H54 (cell line): Measurements from ENCODE around the gene XKR7.

Experiments
- DNase-seq: peaks from one replicate; pipeline ENCODE4 v3.0.0; 2011; ENCODE audit warnings: low spot score, mixed read lengths; ENCODE audit not compliant: insufficient read length
- FAIRE-seq: peaks from 3 replicates; lab custom pipeline; 2011; peaks lifted over from hg19 to GRCh38; lab: Jason Lieb, UNC
- POLR2A ChIP-seq: IDR thresholded peaks from 2 replicates; pipeline ENCODE4 v1.6.1; 2011; ENCODE audit warnings: low read depth, mild to moderate bottlenecking, low read length

XKR7 gene

DNA sequence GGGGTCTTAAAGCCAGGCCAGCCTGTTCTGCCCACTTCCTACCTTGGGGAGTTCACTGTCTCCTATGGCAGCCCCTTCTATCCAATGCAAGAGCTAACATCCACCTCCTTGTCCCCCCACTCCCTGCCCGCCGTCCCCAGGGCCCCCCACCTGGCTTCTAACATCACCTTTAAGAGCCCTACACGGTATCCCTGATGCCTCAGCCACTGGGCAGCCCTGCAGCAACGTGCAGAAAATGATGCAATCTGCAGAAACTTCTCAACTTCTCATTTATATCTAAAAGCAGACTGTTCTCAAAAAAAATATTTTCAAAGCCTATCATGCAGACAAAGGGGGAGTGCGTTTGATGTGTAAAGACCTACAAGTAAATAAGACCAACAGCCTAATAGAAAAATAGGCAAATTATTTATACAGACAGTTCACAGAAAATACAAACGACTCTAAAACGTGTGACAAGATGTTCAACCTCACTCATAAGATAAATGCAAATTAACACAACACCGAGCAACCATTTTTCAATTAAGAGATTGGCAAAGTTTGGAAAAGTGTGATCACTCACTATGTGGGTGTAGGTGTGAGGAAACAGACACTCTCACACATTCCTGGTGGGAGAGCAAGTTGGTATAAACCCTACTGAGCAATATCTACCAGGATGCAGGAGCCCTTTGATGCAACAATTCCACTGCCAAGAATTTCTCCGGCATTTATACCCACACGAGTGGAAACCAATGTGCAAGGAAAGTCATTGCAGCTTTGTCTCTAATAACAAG, 69.0 kb downstream of the XKR7 start:
- FAIRE-seq: no peak
- no peak for TF ChIP-seq POLR2A
- no peak for DNase-seq

DNA sequence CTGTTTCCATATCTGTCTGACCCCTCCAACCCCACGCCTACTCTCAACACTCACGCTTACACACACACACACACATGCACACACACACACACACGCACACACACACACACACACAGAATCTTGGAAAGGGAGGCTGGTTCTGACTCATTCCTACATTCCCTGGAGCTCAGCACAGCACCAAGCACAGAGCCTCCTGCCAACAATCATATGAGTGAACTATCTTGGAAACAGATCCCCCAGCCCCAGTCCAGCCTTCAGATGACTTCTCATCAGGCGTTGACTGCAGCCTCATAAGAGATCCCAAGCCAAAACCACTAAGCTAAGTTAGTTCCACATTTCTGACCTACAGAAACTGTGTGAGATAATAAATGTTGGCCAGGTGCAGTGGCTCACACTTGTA, 70.0 kb downstream of the XKR7 start:
- no peak for DNase-seq
- TF ChIP-seq POLR2A: no peak

DNA sequence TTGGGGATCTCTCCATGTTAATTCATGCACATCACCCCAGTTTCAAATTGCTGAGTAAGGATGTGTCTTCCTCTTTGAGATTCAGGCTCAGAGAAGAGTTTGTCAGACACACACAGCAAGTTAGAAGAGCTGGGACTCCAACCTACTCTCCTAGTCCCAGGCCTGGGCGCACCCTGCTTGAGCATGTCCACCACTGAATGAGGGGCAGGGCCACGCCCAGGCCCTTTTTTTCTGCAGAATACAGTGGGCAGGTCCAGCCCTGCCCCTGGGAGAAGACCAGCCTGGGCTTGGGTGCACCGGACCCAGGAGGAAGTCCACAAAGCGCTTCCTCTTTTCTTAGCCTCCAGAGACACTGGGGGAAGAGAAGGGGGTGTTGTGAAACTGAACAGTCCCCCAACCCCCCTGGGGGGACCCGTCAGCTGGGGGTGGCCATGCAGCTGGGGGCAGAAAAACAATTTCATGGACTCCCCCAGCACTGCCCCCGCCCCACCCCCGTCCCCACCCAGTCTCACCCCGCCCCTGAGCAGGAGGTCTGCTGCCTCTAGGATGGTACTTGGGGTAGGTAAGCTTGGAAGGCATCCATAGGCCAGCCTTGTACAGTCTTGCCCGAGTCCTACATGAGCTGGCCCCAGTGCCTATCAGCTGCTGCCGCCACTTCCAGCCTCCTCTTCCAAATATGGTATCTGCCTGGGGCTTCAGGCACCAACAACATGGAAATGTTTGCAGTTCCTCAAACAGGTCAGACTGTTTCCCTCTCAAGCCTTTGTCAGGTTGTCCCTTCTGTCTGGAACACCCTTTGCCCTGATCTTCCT, 72.4 kb downstream of the XKR7 start:
- DNase-seq: no peak
- no peak for FAIRE-seq
- no peak for TF ChIP-seq POLR2A

More for the DNA sequence above, 70.0 kb downstream of the XKR7 start:
- no peak for FAIRE-seq

DNA sequence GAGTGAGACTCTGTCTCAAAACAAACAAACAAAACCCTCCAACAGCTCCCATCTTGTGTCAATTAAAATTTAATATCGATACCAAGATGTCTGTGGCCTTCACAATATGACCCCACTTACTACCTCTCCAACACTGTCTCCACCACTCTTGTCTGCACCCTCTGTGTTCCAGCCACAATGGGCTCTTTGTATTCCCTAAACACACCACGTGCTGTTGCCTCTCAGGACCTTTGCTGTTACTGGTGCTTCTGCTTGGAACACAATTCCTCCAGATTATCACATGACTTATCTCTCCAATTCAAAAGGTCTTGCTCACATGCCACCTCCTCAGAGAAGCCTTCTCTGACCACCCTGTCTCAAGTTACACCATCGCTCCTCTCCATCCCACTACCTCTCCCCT, 78.0 kb downstream of the XKR7 start:
- FAIRE-seq: no peak
- DNase-seq: no peak
- TF ChIP-seq POLR2A: no peak

DNA sequence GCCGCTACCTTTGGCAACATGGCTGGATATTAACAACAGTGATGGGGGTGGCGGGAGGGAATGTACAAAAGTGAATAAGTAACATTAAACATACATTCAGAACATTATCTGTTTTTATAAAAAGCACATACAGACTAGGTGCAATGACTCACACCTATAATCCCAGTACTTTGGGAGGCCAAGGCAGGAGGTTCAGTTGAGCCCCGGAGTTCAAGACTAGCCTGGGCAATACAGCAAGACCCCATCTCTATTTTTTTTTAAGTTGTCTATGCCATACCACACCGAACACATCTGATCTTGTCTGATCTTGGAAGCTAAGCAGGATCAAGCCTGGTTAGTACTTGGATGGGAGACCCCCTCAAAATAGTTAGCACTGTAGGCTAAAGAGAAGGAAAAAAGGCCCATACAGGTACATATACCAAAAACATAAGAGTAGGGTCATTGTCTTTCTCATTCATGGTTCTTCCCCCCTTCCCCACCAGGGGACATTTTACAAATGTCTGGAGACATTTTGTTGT, 82.4 kb downstream of the XKR7 start:
- DNase-seq (no peak), FAIRE-seq (no peak)
- TF ChIP-seq POLR2A: no peak

DNA sequence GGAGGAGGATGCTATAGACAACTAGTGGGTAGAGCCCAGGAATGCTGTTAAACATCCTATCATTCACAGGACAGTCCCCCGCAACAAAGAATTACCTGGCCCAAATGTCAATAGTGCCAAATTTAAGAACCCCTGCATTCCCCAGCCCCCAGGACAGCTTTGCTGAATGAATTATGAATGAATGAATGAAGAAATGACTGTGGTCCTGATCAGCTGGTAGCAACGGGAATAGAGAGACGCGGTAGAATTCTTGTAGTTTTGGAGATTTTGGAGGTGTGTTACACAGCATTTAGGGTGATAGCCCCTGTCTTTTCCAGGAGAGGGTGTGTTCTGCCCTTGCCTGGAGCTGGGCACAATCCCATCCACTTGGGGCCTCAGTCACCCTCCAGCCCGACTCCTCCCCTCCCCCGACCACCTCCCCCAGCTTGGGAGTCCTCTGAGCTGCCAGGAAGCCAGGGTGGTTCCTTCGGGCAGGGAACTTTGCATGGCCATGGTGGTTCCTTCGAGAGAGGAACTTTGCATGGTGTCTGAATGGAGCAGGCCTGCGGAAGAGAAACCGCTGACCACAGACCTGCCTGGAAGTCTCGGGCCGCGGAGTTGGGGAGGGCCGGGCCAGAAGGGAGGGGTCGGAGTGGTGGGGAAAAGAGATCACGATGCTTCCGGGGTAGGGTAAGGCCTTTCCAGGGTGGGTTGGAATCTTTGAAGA, 83.1 kb downstream of the XKR7 start:
- TF ChIP-seq POLR2A: no peak
- no peak for FAIRE-seq

DNA sequence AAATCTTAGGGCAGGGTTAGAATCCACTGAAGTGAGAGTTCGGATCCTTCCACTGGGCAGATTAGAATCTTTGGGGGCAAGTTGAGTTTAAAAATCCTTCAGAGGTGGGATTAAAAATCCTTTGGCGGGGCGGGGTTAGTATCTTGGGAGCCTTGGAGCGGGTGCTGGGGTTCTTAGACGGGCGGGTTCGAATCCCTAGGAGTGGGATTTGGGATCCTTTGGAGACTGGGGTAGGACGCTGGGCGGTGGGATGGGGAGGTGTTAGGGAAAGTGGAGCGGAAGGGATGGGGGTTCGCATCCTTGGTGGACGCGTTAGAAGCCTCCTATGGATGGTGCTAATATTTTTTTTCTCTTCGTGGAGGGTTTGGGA, 83.8 kb downstream of the XKR7 start:
- DNase-seq: no peak
- TF ChIP-seq POLR2A: no peak
- no peak for FAIRE-seq

More for the DNA sequence above, 83.1 kb downstream of the XKR7 start:
- no peak for DNase-seq

DNA sequence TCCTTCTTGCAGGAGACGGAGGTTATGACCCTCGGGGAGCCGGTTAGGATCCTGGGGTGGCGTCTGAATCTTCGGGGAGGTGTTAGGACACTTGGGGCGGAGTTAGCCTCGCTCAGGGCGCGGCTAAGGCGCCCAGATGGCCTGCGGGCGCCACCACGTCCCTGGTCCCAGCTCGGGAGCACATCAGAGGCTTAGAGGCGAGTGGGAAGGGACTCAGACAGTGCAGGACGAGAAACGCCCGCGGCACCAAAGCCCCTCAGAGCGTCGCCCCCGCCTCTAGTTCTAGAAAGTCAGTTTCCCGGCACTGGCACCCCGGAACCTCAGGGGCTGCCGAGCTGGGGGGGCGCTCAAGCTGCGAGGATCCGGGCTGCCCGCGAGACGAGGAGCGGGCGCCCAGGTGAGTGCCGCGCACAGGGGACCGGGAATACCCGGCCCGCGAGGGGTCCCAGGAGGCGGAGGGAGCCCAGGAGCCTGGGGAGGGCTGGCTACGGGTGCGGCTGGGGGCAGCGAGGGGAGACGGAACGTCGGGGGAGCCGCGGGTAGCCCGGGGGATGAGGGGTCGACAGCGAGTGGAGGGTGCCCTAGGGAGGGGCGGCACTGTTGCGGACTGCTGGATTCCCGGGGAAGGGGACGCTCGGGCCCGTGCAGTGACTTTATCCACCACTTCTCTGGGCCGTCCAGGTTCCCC, 84.3 kb downstream of the XKR7 start, which contains the start of gene HCK:
Gene HCK, plus strand, starts transcription at position 153 of the 688 bp plus-strand sequence.
- no peak for TF ChIP-seq POLR2A
- DNase-seq (no peak), FAIRE-seq (no peak)

DNA sequence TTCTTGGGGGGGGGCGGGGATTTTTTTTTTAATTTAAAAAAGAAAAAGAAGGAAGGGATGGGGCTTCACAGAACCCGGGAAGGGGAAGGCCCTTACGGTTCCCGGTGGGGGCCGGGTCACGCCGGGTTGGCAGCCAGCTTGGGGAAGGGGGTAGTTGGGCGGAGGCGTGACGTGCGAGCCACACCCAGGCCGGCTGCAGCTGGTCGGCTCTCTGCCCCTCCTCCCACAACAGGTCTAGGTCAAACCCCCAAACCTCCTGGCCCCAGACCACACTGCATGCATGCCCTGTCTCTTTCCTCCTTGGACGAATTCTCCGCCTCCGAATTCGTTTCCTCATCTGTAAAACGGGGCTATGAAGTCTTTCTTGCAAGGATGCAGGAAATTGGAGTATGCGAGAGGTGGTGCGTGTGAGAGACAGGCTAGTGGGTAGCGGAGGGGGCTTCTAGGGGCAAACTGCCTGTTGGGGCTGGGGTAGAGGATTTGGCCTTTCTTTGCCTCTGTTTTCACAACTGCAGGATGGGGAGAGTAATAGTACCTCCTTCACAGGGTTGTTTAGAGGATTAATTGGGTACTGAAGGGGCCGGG, 84.9 kb downstream of the XKR7 start:
- no peak for TF ChIP-seq POLR2A
- DNase-seq (no peak), FAIRE-seq (no peak)
